Epithelial cell of esophagus (primary cell): ENCODE data around the gene ATP6V1F.
A peak's percentile ranks its signal among the peaks of the same experiment; 100 is the strongest.

Source experiments
- DNase-seq: peaks from one replicate; pipeline ENCODE4 v3.0.0; 2010; ENCODE audit warnings: low read depth
- H3K4me3 ChIP-seq: 2 replicates; pipeline ENCODE4 v1.5.1; 2011; ENCODE audit warnings: mild to moderate bottlenecking, low read length, control low read depth
- TF ChIP-seq, protein P1 (sequence below): IDR thresholded peaks from 2 replicates; pipeline ENCODE4 v1.5.1; 2011; ENCODE audit warnings: low read depth, mild to moderate bottlenecking, low read length, control low read depth, inconsistent platforms; ENCODE audit not compliant: insufficient read depth; ENCODE audit errors: missing control alignments

The ATP6V1F gene

DNA sequence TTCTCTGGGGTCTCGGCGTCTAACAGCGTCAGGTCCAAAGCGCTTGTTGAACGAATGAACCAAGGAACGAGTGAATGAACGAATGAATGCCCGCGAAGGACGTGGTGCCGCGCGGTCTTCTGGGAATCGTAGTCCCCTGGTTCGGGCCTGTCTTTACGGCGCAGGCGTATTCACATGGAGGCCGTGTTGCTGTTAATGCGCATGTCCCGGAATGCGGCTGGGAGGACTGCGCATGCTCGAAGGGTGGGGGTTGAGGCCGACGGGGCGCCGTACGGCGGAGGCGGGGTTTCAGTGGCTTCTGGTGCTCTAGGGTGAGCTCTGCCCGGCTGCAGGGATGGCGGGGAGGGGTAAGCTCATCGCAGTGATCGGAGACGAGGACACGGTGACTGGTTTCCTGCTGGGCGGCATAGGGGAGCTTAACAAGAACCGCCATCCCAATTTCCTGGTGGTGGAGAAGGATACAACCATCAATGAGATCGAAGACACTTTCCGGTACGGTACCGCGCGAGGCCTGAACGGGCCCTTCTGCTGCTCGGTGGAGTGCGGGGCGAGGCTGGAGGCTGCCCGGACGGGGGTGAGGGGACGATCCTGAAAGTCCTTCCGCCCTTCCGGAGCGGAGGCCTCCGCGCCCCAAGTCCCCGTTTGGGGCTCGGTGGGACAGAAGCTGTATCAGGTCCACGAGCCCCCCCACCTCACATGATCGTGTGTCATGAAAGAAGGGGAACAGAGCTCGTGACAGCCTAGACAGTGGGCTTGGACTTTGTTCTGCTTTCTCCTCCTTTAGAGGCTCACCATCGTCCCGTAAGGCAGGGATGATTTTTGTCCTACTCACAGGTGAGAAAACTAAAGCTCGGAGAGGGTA is at the start of gene ATP6V1F:
Gene ATP6V1F (plus strand): TSS at position 286 of the 862 bp plus-strand sequence. CDS start 49 bp downstream, at position 335.
- TF ChIP-seq, protein P1, sequence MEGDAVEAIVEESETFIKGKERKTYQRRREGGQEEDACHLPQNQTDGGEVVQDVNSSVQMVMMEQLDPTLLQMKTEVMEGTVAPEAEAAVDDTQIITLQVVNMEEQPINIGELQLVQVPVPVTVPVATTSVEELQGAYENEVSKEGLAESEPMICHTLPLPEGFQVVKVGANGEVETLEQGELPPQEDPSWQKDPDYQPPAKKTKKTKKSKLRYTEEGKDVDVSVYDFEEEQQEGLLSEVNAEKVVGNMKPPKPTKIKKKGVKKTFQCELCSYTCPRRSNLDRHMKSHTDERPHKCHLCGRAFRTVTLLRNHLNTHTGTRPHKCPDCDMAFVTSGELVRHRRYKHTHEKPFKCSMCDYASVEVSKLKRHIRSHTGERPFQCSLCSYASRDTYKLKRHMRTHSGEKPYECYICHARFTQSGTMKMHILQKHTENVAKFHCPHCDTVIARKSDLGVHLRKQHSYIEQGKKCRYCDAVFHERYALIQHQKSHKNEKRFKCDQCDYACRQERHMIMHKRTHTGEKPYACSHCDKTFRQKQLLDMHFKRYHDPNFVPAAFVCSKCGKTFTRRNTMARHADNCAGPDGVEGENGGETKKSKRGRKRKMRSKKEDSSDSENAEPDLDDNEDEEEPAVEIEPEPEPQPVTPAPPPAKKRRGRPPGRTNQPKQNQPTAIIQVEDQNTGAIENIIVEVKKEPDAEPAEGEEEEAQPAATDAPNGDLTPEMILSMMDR: peak; percentile 9
- H3K4me3 ChIP-seq: peak within 1 kb of the TSS; percentile 98
- DNase-seq: peak; percentile 98

DNA sequence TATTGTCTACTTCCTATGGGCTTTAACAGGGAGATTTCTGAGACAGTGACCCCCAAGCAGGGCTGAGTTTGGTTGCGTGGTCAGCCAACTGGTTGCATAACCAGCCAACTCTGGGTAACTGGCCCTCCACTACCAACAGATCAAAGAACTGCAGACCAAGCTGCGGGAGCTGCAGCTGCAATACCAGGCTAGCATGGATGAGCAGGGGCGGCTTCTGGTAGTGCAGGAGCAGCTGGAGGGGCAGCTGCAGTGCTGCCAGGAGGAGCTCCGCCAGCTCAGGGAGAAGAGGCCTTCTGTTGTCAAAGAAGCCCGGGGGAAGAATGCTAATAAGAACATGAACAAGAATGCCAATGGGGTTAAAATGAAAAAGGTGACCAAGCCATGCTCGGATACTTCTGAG is 48.2 kb upstream of the ATP6V1F start:
- no peak overlapping the region for H3K4me3 ChIP-seq
- DNase-seq: no peak
- TF ChIP-seq, protein P1: no peak

GRCh38 chr7:128815289-128815942 is 47.2 kb upstream of the ATP6V1F start:
- H3K4me3 ChIP-seq: no peak overlapping the region
- TF ChIP-seq, protein P1: no peak
- DNase-seq: no peak

- H3K4me3 ChIP-seq: no peak overlapping the region
- no peak for DNase-seq
- TF ChIP-seq, protein P1: no peak
Observed at GRCh38 chr7:128818694-128819093, 44.0 kb upstream of the ATP6V1F start.

- TF ChIP-seq, protein P1: no peak
- DNase-seq: no peak
- H3K4me3 ChIP-seq: no peak overlapping the region
Observed at GRCh38 chr7:128821724-128822123, 40.9 kb upstream of the ATP6V1F start.

GRCh38 chr7:128826512-128826911 is 36.1 kb upstream of the ATP6V1F start:
- DNase-seq: no peak

More at GRCh38 chr7:128826512-128826911, 36.1 kb upstream of the ATP6V1F start:
- no peak overlapping the region for H3K4me3 ChIP-seq
- TF ChIP-seq, protein P1: no peak
